SK-N-SH (cell line): ENCODE data around the gene CASP8. TPM values are rescaled to one million over a fixed set of nuclear protein-coding genes. Genes with fewer than 3 reads are reported as not detected.
"Not testable (repeated sequence)": the region's sequence is repeated elsewhere in the genome, so short reads cannot be mapped to it uniquely, and the experiment has no call there.

Experiments used
- CTCF ChIA-PET: fragments of 300-600, 350-600 bp; formaldehyde crosslinking; extraction: SDS; loops from one replicate; lab custom pipeline; 2021; lab: Yijun Ruan, JAX
- POLR2A ChIA-PET: fragments of 350-600 bp; sonication (Branson Sonifier 250); formaldehyde crosslinking; extraction: SDS; loops from one replicate; lab custom pipeline; 2020; ENCODE audit warnings: antibody characterized with exemption, inconsistent platforms; lab: Yijun Ruan, JAX
- DNase-seq: peaks from one replicate; pipeline ENCODE4 v3.0.0; 2012
- H2AFZ ChIP-seq: fragments of 200-600 bp; sonication (generic); 2 replicates; pipeline ENCODE4 v1.8.1; 2016; ENCODE audit warnings: antibody characterized with exemption, mild to moderate bottlenecking, low read depth
- H3F3A ChIP-seq: fragments of 200-600 bp; sonication (generic); replicated peaks from 2 replicates; pipeline ENCODE3; 2016; ENCODE audit warnings: antibody characterized with exemption, mild to moderate bottlenecking; ENCODE audit not compliant: insufficient read depth
- H3K27ac ChIP-seq, 2 experiments: fragments of 200-500 bp in 1 of 2; fragments of 200-600 bp in 1 of 2; sonication (Bioruptor generic) in 1 of 2; sonication (generic), shearing (Covaris generic) in 1 of 2; 2 replicates each; pipeline versions ENCODE4 v1.5.1 to v1.6.1; 2014 to 2016; ENCODE audit warnings: low read depth in 2 of 2, inconsistent platforms in 1 of 2, low read length in 1 of 2, mild to moderate bottlenecking in 1 of 2, mixed read lengths in 1 of 2
- H3K27me3 ChIP-seq: fragments of 200-600 bp; sonication (generic), shearing (Covaris generic); 2 replicates; pipeline ENCODE4 v1.6.1; 2016; ENCODE audit warnings: mixed run types; ENCODE audit not compliant: insufficient read depth
- H3K36me3 ChIP-seq, 2 experiments: fragments of 200-500 bp in 1 of 2; fragments of 200-600 bp in 1 of 2; sonication (Bioruptor generic) in 1 of 2; sonication (generic) in 1 of 2; replicated peaks in 1 of 2; 2 replicates each; pipeline versions ENCODE3 to v1.5.1; 2014 to 2016; ENCODE audit warnings: low read length in 1 of 2, mild to moderate bottlenecking in 1 of 2; ENCODE audit not compliant: insufficient read depth in 2 of 2, control insufficient read depth in 1 of 2
- H3K4me1 ChIP-seq, 2 experiments: fragments of 200-500 bp in 1 of 2; fragments of 200-600 bp in 1 of 2; sonication (Bioruptor generic) in 1 of 2; sonication (generic), shearing (Covaris generic) in 1 of 2; 2 replicates each; pipeline versions ENCODE4 v1.5.1 to v1.6.1; 2014 to 2016; ENCODE audit warnings: low read depth in 1 of 2, low read length in 1 of 2, mixed run types in 1 of 2; ENCODE audit not compliant: insufficient read depth in 2 of 2, control insufficient read depth in 1 of 2
- H3K4me2 ChIP-seq: fragments of 200-600 bp; sonication (generic), shearing (Covaris generic); 2 replicates; pipeline ENCODE4 v1.6.1; 2017; ENCODE audit warnings: mixed run types
- H3K4me3 ChIP-seq, 2 experiments: fragments of 200-500 bp in 1 of 2; fragments of 200-600 bp in 1 of 2; sonication (Bioruptor generic) in 1 of 2; sonication (generic), shearing (Covaris generic) in 1 of 2; 2 replicates each; pipeline versions ENCODE4 v1.5.1 to v1.8.1; 2014 to 2016; ENCODE audit warnings: low read depth in 2 of 2, inconsistent platforms in 1 of 2, low read length in 1 of 2, mild to moderate bottlenecking in 1 of 2, mixed read lengths in 1 of 2, moderate library complexity in 1 of 2
- H3K79me2 ChIP-seq: fragments of 200-600 bp; sonication (generic); 2 replicates; pipeline ENCODE4 v1.8.1; 2017; ENCODE audit warnings: mild to moderate bottlenecking; ENCODE audit not compliant: insufficient read depth
- H3K9ac ChIP-seq: fragments of 200-600 bp; sonication (generic); 2 replicates; pipeline ENCODE4 v1.6.1; 2017; ENCODE audit warnings: mixed run types
- H3K9me2 ChIP-seq: fragments of 200-600 bp; sonication (generic); 2 replicates; pipeline ENCODE4 v1.6.1; 2017; ENCODE audit warnings: mixed run types
- H3K9me3 ChIP-seq: fragments of 200-600 bp; sonication (generic); 2 replicates; pipeline ENCODE4 v1.6.1; 2017; ENCODE audit warnings: mixed run types, mild to moderate bottlenecking, moderate library complexity
- H4K20me1 ChIP-seq: fragments of 200-600 bp; sonication (generic); 2 replicates; pipeline ENCODE4 v1.6.1; 2017; ENCODE audit warnings: mild to moderate bottlenecking, mixed run types; ENCODE audit not compliant: insufficient read depth
- EP300 ChIP-seq, 2 experiments: IDR thresholded peaks; 2 replicates each; pipeline versions ENCODE4 v1.4.0 to v1.6.1; 2012; ENCODE audit warnings: borderline replicate concordance in 1 of 2, low read depth in 1 of 2, low read length in 1 of 2
- FOSL2 ChIP-seq: IDR thresholded peaks from 2 replicates; pipeline ENCODE4 v1.4.0; 2012; ENCODE audit warnings: low read depth, mild to moderate bottlenecking, moderate library complexity, borderline replicate concordance
- MXI1 ChIP-seq: IDR thresholded peaks from 2 replicates; pipeline ENCODE4 v1.6.1; 2012; ENCODE audit warnings: mild to moderate bottlenecking, low read depth, low read length, improper control_type of control experiment
- NFIC ChIP-seq: IDR thresholded peaks from 2 replicates; pipeline ENCODE4 v1.4.0; 2012; ENCODE audit warnings: borderline replicate concordance
- POLR2AphosphoS5 ChIP-seq: IDR thresholded peaks from 2 replicates; pipeline ENCODE4 v1.6.1; 2012; ENCODE audit warnings: low read depth, low read length
- RAD21 ChIP-seq: IDR thresholded peaks from 2 replicates; pipeline ENCODE4 v1.6.1; 2012; ENCODE audit warnings: mild to moderate bottlenecking, low read length
- TCF12 ChIP-seq: IDR thresholded peaks from 2 replicates; pipeline ENCODE4 v1.4.0; 2012
- USF1 ChIP-seq: IDR thresholded peaks from 2 replicates; pipeline ENCODE4 v1.4.0; 2012; ENCODE audit warnings: low read depth, borderline replicate concordance
- ZBTB33 ChIP-seq: IDR thresholded peaks from 2 replicates; pipeline ENCODE4 v1.4.0; 2012; ENCODE audit warnings: low read depth, borderline replicate concordance
- whole genome bisulfite sequencing: methylation state at CpG from one replicate; pipeline ENCODE4 v1.1.6; 2017; ENCODE audit warnings: low lambda C conversion rate; 5-methylcytosine and 5-hydroxymethylcytosine counted together
- polyA plus RNA-seq, 3 experiments: library from polyadenylated mRNA; depleted of rRNA; stranded (reverse); fragments of >200 nt; gene quantifications; 2 replicates each; pipeline ENCODE4 v1.2.3, GENCODE V29; 2012
- TF ChIP-seq, protein P1 (sequence below): fragments of 150-350 bp; IDR thresholded peaks from 2 replicates; pipeline ENCODE4 v1.6.1; 2016; ENCODE audit warnings: mild to moderate bottlenecking, low read depth, low read length
- TF ChIP-seq, protein P2 (sequence below): IDR thresholded peaks from 2 replicates; pipeline ENCODE4 v1.4.0; 2012; ENCODE audit warnings: low read depth

The CASP8 gene
- polyA plus RNA-seq, 1 of the 3 experiments (the other 2 are of a cell fraction), result 13.1 TPM

DNA sequence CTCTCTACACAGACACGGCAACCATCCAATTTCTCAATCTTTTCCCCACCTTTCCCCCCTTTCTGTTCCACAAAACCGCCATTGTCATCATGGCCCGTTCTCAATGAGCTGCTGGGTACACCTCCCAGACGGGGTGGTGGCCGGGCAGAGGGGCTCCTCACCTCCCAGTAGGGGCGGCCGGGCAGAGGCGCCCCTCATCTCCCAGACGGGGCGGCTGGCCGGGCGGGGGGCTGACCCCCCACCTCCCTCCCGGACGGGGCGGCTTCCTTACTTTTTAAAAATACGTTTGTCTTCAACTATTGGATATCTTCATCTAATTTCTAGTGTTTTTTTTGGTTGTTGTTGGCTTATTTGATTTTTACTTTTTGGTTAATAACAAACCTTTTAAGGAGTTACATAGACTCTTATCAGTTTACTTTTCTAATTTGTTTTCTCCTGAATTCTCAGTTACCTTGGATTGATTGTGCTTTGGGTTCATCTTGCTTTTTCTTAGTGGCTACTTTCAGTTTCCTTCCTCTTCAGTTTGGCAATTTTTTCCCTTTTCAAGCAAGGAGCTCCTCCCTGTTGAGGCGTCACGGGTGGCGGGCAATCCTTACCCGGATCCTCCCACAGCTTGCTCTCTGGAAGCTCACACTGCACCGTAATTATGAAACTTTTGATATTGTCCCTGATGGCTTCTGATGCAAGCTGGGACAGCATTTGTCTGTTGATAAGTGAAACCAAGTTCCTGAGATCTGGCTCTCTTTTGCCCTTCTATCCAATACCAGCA, 21.0 kb upstream of the CASP8 start:
- H3K27ac ChIP-seq, DNase-seq, H3K79me2 ChIP-seq, H3K4me3 ChIP-seq, H3K36me3 ChIP-seq, H4K20me1 ChIP-seq, H3K4me1 ChIP-seq, H3F3A ChIP-seq, H3K9ac ChIP-seq, H3K9me2 ChIP-seq, H3K9me3 ChIP-seq, H3K27me3 ChIP-seq, H2AFZ ChIP-seq, H3K4me2 ChIP-seq, POLR2A ChIA-PET: not testable (repeated sequence)
- CTCF ChIA-PET, result interaction anchor here (0.6 kb wide), 1 partner anchor 349 kb away, joined by 4 read pairs; no protein-coding TSS in a partner anchor
- WGBS, result 94% methylated on average over 21 of the region's 21 CpGs

GRCh38 chr2:201242571-201243277, 17.6 kb upstream of the CASP8 start:
- no peaks in the 10 kb centered on the region for H3F3A ChIP-seq
- H3K36me3 ChIP-seq, result no peaks in the 10 kb centered on the region
- H3K27me3 ChIP-seq, result no peaks in the 10 kb centered on the region
- no peak overlapping the region for H3K4me2 ChIP-seq
- H3K79me2 ChIP-seq, result no peaks in the 10 kb centered on the region
- H3K27ac ChIP-seq, result no peak overlapping the region
- TF ChIP-seq NFIC (no peak), RAD21 (no peak), MXI1 (no peak), FOSL2 (no peak)
- TF ChIP-seq, protein P1, sequence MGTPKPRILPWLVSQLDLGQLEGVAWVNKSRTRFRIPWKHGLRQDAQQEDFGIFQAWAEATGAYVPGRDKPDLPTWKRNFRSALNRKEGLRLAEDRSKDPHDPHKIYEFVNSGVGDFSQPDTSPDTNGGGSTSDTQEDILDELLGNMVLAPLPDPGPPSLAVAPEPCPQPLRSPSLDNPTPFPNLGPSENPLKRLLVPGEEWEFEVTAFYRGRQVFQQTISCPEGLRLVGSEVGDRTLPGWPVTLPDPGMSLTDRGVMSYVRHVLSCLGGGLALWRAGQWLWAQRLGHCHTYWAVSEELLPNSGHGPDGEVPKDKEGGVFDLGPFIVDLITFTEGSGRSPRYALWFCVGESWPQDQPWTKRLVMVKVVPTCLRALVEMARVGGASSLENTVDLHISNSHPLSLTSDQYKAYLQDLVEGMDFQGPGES, result no peak
- H3K9me2 ChIP-seq, result no peaks in the 10 kb centered on the region
- no peak overlapping the region for H2AFZ ChIP-seq
- no peak for DNase-seq
- H3K9ac ChIP-seq, result no peak overlapping the region
- no peak overlapping the region for H3K4me3 ChIP-seq
- ChIA-PET CTCF (interaction anchor here (3.5 kb wide), 1 partner anchor 10 kb away, joined by 10 read pairs; no protein-coding TSS in a partner anchor), POLR2A (no interaction called here)
- no peaks in the 10 kb centered on the region; a peak in 1 of 4 replicates for H3K4me1 ChIP-seq
- 0 out of 2 replicates have a peak, but pooled peaks cover 8% of the 10 kb centered on the region for H3K9me3 ChIP-seq
- no peaks in the 10 kb centered on the region for H4K20me1 ChIP-seq

- no peaks in the 10 kb centered on the region for H3K79me2 ChIP-seq
- POLR2A ChIA-PET, result no interaction called here
- no peak overlapping the region for H3K9ac ChIP-seq
- no peaks in the 10 kb centered on the region for H3K36me3 ChIP-seq
- 95% methylated on average over 5 of the region's 5 CpGs for WGBS
- no peaks in the 10 kb centered on the region for H4K20me1 ChIP-seq
- H3F3A ChIP-seq, result no peaks in the 10 kb centered on the region
- no peak overlapping the region for H3K27ac ChIP-seq
- 0 out of 2 replicates have a peak, but pooled peaks cover 8% of the 10 kb centered on the region for H3K9me3 ChIP-seq
- no peak for DNase-seq
- H3K27me3 ChIP-seq, result no peaks in the 10 kb centered on the region
- H2AFZ ChIP-seq, result no peak overlapping the region
- H3K4me2 ChIP-seq, result no peak overlapping the region
- CTCF ChIA-PET, result interaction anchor here (3.5 kb wide), 1 partner anchor 12 kb away, joined by 10 read pairs; no protein-coding TSS in a partner anchor
- no peaks in the 10 kb centered on the region for H3K9me2 ChIP-seq
- H3K4me3 ChIP-seq, result no peak overlapping the region
- H3K4me1 ChIP-seq, result no peaks in the 10 kb centered on the region; a peak in 1 of 4 replicates
- TF ChIP-seq USF1 (no peak), POLR2AphosphoS5 (no peak), NFIC (no peak), ZBTB33 (no peak), TCF12 (no peak), EP300 (IDR thresholded peaks at IDR 0.05; ENCODE audit: borderline replicate concordance in 1 of 2, low read depth in 1 of 2, low read length in 1 of 2) (no peak), MXI1 (no peak)
- TF ChIP-seq, protein P2, sequence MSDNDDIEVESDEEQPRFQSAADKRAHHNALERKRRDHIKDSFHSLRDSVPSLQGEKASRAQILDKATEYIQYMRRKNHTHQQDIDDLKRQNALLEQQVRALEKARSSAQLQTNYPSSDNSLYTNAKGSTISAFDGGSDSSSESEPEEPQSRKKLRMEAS, result no peak
These were observed 15.5 kb upstream of the CASP8 start for GRCh38 chr2:201244829-201245228.
